ENCODE results near the gene DVL1. TPM values are rescaled to one million over a fixed set of nuclear protein-coding genes. Genes with fewer than 3 reads are reported as not detected.
A peak's percentile ranks its signal among the peaks of the same experiment; 100 is the strongest.

Gene DVL1
- polyA plus RNA-seq, 4 donors, result 46.7 to 88.8 (median 61.3) TPM

DNA sequence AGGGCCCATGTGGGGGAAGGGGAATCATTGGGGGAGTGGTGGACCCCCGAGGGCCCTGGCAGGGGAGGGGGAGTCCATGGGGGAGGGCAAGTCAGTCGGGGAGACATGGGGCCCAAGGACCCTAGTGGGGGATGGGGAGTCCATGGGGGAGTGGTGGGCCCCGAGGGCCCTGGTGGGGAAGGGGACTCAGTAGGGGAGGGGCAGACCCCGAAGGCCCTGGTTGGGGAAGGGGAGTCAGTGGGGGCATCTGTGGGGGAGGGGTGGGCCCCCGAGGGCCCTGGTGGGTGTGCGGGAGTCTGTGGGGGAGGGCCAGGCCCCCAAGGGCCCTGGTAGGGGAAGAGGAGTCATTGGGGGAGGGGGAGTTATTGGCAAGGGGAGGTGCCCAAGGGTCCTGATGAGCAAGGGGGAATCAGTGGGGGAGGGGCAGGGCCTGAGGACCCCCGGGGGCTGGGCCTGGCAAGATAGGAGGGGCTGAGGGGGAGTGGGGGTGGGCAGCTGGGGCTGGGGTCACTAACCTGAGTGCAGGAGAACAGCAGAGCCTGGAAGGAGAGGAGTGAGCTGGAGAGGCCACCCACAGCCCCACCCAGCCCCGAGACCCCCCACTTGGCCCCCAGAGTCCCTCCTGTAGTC lies 7.1 kb upstream of the DVL1 start:
- DNase-seq (no peak), FAIRE-seq (no peak)
- H3K4me1 ChIP-seq (ENCODE audit: control insufficient read depth in 3 of 3, insufficient read depth in 2 of 3, low read depth in 1 of 3, low read length in 2 of 3), result peaks cover 0 to 62% (median 0%) of the 10 kb centered on the region in 3 donors
- H3K36me3 ChIP-seq (ENCODE audit: control insufficient read depth in 3 of 3, insufficient read depth in 2 of 3, low read depth in 1 of 3, low read length in 3 of 3), result peaks cover 0 to 41% (median 0%) of the 10 kb centered on the region in 3 donors
- H3K4me3 ChIP-seq (ENCODE audit: low read depth in 1 of 3, low read length in 3 of 3), result peak overlapping the region in 1 of 3 donors; percentile 84
- no peaks in the 10 kb centered on the region for H3K9me3 ChIP-seq (ENCODE audit: control insufficient read depth in 2 of 2, insufficient read depth in 1 of 2, low read depth in 1 of 2, low read length in 1 of 2)
- H3K27ac ChIP-seq (ENCODE audit: low read depth in 1 of 3, low read length in 2 of 3), result peak overlapping the region in 2 of 3 donors; percentile 60 to 97
- WGBS, 3 donors, result 18 to 41% (median 27%) methylated on average over 5 to 8 of the region's 8 CpGs
- peaks cover 0 to 10% (median 5%) of the 10 kb centered on the region in 3 donors for H3K27me3 ChIP-seq (ENCODE audit: control insufficient read depth in 3 of 3, insufficient read depth in 3 of 3, low read length in 3 of 3)

DNA sequence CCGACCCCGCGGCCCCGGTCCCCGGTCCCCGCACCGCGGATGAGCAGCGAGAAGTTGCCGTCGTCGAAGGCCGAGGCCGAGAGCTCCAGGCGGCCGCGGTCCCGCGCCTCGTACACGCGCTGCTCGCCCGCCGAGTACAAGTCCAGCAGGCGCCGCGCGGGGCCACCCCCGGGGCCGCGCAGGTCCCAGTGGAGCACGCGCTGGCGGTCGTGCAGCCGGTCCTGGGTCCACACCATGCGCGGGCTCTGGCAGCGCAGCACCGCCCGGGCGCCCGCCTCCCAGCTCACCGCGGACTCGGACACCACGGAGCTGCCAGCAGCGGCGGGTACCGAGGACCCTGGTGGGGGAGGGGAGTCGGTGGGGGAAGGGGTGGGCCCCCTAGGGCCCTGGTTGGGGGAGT lies 6.2 kb upstream of the DVL1 start:
- WGBS, 3 donors, result 1 to 3% (median 1%) methylated on average over 37 to 52 of the region's 52 CpGs
- Histone ChIP-seq H3K36me3 (ENCODE audit: control insufficient read depth in 3 of 3, insufficient read depth in 2 of 3, low read depth in 1 of 3, low read length in 3 of 3) (peaks cover 0 to 41% (median 0%) of the 10 kb centered on the region in 3 donors), H3K4me3 (ENCODE audit: low read depth in 1 of 3, low read length in 3 of 3) (peak overlapping the region in 2 of 3 donors; percentile 12 to 18), H3K9me3 (ENCODE audit: control insufficient read depth in 2 of 2, insufficient read depth in 1 of 2, low read depth in 1 of 2, low read length in 1 of 2) (no peaks in the 10 kb centered on the region), H3K27me3 (ENCODE audit: control insufficient read depth in 3 of 3, insufficient read depth in 3 of 3, low read length in 3 of 3) (peaks cover 0 to 10% (median 5%) of the 10 kb centered on the region in 3 donors), H3K4me1 (ENCODE audit: control insufficient read depth in 3 of 3, insufficient read depth in 2 of 3, low read depth in 1 of 3, low read length in 2 of 3) (peaks cover 0 to 60% (median 0%) of the 10 kb centered on the region in 3 donors), H3K27ac (ENCODE audit: low read depth in 1 of 3, low read length in 2 of 3) (no peak overlapping the region)
- DNase-seq (peak in 1 of 2 donors; percentile 79), FAIRE-seq (no peak)

DNA sequence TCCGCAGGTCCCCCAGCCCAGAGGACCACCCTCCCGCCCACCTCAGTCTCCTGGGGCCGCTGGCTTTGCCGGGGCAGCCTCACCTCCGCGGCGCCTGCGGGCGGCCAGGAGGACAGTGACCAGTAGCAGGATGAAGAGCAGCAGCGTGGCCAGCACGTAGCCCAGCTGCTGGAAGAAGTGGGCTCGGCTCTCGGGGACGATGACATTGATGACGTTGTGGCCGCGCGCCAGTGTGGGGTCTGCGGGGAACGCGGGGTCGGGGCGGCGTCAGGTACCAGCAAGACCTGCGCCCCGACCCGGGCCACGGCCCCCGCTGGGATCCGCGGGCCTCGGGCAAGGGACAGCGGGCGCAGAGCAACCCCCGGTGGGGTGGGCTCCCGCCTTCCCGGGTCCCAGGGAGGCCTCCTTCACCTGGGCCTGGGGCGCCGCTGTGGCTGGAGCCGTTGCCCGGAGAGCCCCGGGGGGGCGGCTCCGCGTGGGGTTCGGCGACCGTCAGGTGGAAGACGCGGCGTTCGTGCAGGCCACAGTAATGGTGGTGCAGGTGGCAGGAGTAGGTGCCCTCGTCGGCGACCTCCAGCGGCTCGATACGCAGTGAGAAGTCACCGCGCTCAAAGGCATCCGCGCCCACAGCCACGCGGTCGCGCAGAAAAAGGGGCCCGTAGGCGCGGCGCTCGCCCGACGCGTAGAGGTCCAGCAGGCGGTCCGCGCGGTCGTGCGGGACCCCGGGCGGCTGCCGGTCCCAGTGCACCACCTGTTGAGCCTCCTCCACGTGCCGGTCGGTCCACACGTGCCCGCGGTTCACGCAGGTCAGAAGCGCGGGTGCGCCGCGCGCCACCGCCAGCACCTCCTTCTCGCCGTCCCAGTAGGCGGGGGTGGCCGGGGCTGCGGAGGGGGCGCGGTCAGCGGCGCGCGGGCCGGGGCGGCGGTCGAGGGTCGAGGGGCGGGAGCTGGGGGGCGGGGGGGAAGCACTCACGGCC lies 5.3 kb upstream of the DVL1 start:
- H3K27ac ChIP-seq (ENCODE audit: low read depth in 1 of 3, low read length in 2 of 3), result no peak overlapping the region
- peaks cover 0 to 10% (median 5%) of the 10 kb centered on the region in 3 donors for H3K27me3 ChIP-seq (ENCODE audit: control insufficient read depth in 3 of 3, insufficient read depth in 3 of 3, low read length in 3 of 3)
- 25 to 40% (median 26%) methylated on average over 62 to 116 of the region's 116 CpGs for WGBS, 3 donors
- no peak for FAIRE-seq
- H3K36me3 ChIP-seq (ENCODE audit: control insufficient read depth in 3 of 3, insufficient read depth in 2 of 3, low read depth in 1 of 3, low read length in 3 of 3), result peaks cover 0 to 41% (median 0%) of the 10 kb centered on the region in 3 donors
- DNase-seq, result no peak
- no peaks in the 10 kb centered on the region for H3K9me3 ChIP-seq (ENCODE audit: control insufficient read depth in 2 of 2, insufficient read depth in 1 of 2, low read depth in 1 of 2, low read length in 1 of 2)
- H3K4me3 ChIP-seq (ENCODE audit: low read depth in 1 of 3, low read length in 3 of 3), result peak overlapping the region in 2 of 3 donors; percentile 12 to 18
- peaks cover 0 to 51% (median 0%) of the 10 kb centered on the region in 3 donors for H3K4me1 ChIP-seq (ENCODE audit: control insufficient read depth in 3 of 3, insufficient read depth in 2 of 3, low read depth in 1 of 3, low read length in 2 of 3)

DNA sequence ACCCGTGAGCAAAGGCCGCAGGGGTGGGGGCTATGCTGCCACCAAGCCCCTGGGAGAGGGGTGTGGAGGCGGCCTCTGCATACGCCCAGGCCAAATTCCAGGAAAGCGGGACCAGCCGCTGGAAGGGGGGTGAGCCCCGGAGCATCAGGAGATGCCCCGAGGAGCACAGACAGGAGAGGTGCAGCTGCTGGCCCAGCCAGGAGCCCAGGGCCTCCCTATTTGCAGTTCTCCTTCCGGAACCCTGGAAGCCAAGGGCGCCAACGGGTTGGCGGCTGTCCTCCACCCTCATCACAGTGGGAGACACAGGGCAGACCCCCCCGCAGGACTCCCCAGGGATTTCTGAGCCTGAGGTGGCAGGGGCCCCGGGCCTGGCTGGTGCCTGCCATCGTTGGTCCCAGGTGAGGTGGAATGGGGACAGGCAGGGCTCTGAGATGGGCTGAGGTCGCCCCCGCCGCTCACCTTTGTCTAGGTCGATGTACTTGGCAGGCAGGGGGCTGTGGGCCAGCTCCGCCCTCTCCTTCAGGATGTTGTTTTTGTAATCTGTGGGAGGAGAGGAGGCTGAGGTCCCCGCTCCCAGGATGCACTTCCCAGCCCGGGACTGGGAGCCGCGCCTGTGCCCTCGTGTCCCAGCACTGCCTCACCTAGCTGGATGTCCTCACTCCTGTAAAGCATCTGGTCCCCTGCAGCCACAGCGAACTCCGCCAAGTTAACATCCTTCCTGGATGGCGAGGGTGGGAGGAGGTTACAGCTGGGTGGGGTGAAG lies 4.4 kb upstream of the DVL1 start:
- FAIRE-seq (no peak), DNase-seq (no peak)
- Histone ChIP-seq H3K4me1 (ENCODE audit: control insufficient read depth in 3 of 3, insufficient read depth in 2 of 3, low read depth in 1 of 3, low read length in 2 of 3) (peaks cover 0 to 41% (median 0%) of the 10 kb centered on the region in 3 donors), H3K9me3 (ENCODE audit: control insufficient read depth in 2 of 2, insufficient read depth in 1 of 2, low read depth in 1 of 2, low read length in 1 of 2) (no peaks in the 10 kb centered on the region), H3K27me3 (ENCODE audit: control insufficient read depth in 3 of 3, insufficient read depth in 3 of 3, low read length in 3 of 3) (peaks cover 0 to 10% (median 5%) of the 10 kb centered on the region in 3 donors), H3K27ac (ENCODE audit: low read depth in 1 of 3, low read length in 2 of 3) (no peak overlapping the region), H3K36me3 (ENCODE audit: control insufficient read depth in 3 of 3, insufficient read depth in 2 of 3, low read depth in 1 of 3, low read length in 3 of 3) (peaks cover 0 to 41% (median 0%) of the 10 kb centered on the region in 3 donors), H3K4me3 (ENCODE audit: low read depth in 1 of 3, low read length in 3 of 3) (no peak overlapping the region)
- 11 to 36% (median 12%) methylated on average over 27 to 28 of the region's 28 CpGs for WGBS, 3 donors

DNA sequence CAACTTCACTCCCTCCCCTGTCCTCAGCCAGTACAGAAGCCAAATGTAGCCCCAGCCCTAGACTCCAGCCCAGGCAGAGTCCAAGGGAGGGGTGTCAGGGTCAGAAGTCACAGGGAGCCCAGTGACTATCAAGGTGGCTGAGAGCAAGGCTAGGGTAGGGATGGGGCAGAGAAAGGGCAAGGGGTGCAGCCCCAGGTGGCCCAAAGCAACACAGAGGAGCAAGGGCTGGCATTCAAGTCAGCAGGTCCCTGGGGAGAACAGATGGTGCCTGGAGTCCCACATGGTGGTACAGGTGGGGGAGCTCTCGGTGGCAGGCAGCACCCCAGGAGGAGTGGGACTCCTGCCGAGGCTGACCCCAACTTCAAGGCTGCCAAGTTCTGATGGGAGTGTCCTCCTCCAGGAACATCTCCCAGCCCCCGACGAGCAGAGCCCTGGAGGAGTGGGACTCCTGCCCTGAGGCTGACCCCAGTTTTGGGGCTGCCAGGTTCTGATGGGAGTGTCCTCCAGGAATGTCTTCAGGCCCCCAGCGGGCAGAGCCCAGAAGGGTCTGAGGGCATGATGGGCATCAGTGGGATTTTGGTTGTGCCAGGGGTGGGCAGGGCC lies 3.7 kb upstream of the DVL1 start:
- Histone ChIP-seq H3K36me3 (ENCODE audit: control insufficient read depth in 3 of 3, insufficient read depth in 2 of 3, low read depth in 1 of 3, low read length in 3 of 3) (peaks cover 0 to 41% (median 0%) of the 10 kb centered on the region in 3 donors), H3K27me3 (ENCODE audit: control insufficient read depth in 3 of 3, insufficient read depth in 3 of 3, low read length in 3 of 3) (peaks cover 0 to 10% (median 5%) of the 10 kb centered on the region in 3 donors), H3K4me1 (ENCODE audit: control insufficient read depth in 3 of 3, insufficient read depth in 2 of 3, low read depth in 1 of 3, low read length in 2 of 3) (peaks cover 0 to 37% (median 0%) of the 10 kb centered on the region in 3 donors), H3K4me3 (ENCODE audit: low read depth in 1 of 3, low read length in 3 of 3) (no peak overlapping the region), H3K27ac (ENCODE audit: low read depth in 1 of 3, low read length in 2 of 3) (peak overlapping the region in 1 of 3 donors; percentile 11), H3K9me3 (ENCODE audit: control insufficient read depth in 2 of 2, insufficient read depth in 1 of 2, low read depth in 1 of 2, low read length in 1 of 2) (no peaks in the 10 kb centered on the region)
- WGBS, 3 donors, result 19 to 24% (median 22%) methylated on average over 3 to 5 of the region's 5 CpGs
- DNase-seq (no peak), FAIRE-seq (no peak)

DNA sequence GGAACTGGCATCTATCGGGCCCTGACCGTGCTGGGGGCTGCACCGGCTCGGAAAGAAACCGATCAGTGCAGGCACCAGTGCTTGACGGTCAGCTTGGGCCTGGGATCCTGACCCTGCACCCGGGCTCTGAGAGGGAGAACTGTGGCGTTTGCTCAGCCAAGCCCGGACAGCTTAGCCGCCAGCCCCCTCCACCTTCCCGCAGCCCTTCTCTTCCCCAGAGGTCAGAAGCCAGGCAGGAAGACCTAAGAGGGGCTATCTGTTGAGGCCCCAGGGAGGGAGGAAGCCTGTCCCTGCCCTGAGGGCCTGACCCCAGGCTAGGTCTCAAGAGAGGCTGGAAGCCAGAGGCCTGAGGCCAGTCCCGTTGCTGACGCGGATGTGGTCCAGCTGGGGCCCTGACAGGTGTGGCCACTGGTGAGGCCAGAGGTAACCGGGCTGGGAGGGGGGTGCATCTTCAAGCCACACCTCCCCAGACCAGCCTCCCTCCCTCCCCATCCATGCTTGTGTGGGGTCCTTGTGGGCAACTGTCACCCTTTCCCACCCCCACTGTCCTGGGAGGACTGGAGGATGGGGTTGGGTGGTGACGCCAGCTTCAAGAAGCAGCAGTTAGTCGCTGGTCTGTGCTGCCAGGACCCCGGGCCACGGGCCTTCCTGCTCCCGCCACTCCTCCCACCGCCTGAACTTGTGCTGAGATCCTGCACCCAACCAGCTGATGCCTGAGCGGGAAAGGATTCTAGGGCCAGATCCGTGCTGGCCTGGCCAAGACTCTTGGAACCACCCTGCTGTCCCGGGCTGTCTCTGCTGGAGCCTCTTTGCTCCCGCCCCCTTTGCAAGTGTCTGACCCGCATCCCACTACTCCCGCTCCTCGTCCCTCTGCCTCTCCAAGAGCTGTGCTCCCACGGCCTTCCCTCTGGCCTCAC lies 2.6 kb upstream of the DVL1 start:
- H3K4me3 ChIP-seq (ENCODE audit: low read depth in 1 of 3, low read length in 3 of 3), result no peak overlapping the region
- 62 to 74% (median 68%) methylated on average over 27 to 29 of the region's 29 CpGs for WGBS, 3 donors
- no peaks in the 10 kb centered on the region for H3K9me3 ChIP-seq (ENCODE audit: control insufficient read depth in 2 of 2, insufficient read depth in 1 of 2, low read depth in 1 of 2, low read length in 1 of 2)
- DNase-seq (no peak), FAIRE-seq (no peak)
- H3K27ac ChIP-seq (ENCODE audit: low read depth in 1 of 3, low read length in 2 of 3), result peak overlapping the region in 2 of 3 donors; percentile 30 to 40
- peaks cover 0 to 10% (median 5%) of the 10 kb centered on the region in 3 donors for H3K27me3 ChIP-seq (ENCODE audit: control insufficient read depth in 3 of 3, insufficient read depth in 3 of 3, low read length in 3 of 3)
- H3K36me3 ChIP-seq (ENCODE audit: control insufficient read depth in 3 of 3, insufficient read depth in 2 of 3, low read depth in 1 of 3, low read length in 3 of 3), result peaks cover 0 to 41% (median 0%) of the 10 kb centered on the region in 3 donors
- peaks cover 0 to 40% (median 0%) of the 10 kb centered on the region in 3 donors for H3K4me1 ChIP-seq (ENCODE audit: control insufficient read depth in 3 of 3, insufficient read depth in 2 of 3, low read depth in 1 of 3, low read length in 2 of 3)
